ENCODE results near the gene LDLRAD4. TPM values are rescaled to one million over a fixed set of nuclear protein-coding genes. Genes with fewer than 3 reads are reported as not detected.

Gene LDLRAD4
- total and polyA plus RNA-seq, 2 experiments from 2014 or later, result 0.73 to 1.9 TPM

GRCh38 chr18:13700153-13700552, 481.6 kb downstream of the LDLRAD4 start (continued):
- TF ChIP-seq ZNF331 (CRISPR knock-in tag; IDR thresholded peaks at IDR 0.05; ENCODE audit: low read depth) (no peak), ETS1 (IDR thresholded peaks at IDR 0.05) (no peak)

Small RNA genes within 50 kb of the gene (microRNA-seq; reads per million reads assigned to microRNA genes)
- gene MIR4526 (not detected), gene MIR5190 (not detected)

Small RNA genes within 50 kb of the gene (small RNA-seq; reads per million reads assigned to genes)
- gene MIR4526 (ENCODE audit: low replicate concordance), result not detected
- not detected for gene MIR5190 (ENCODE audit: low replicate concordance)

Other genes with a start within 250 kb of the LDLRAD4 start
- 23.3 and 30.6 TPM in 2 replicates for gene CEP192, start 227.4 kb upstream of the LDLRAD4 start, total RNA-seq (2014; rRNA removed; shearing (Covaris generic))
- 15.2 and 19.9 TPM in 2 replicates for gene CEP192, start 227.4 kb upstream of the LDLRAD4 start, polyA plus RNA-seq (2016; fragmentation: Nextera tagmentation; extraction: Ambion mirVana)

All from GM23338 (cell line).